Uterus (tissue), 2 donors: Measurements from ENCODE around the gene CHST8.

Source experiments
- POLR2A ChIP-seq, 2 donors: fragments of 450-650 bp; IDR thresholded peaks; one replicate each; pipeline ENCODE4 v1.6.1; 2016; ENCODE audit warnings: antibody characterized with exemption in 2 of 2, mild to moderate bottlenecking in 1 of 2, moderate library complexity in 1 of 2
- TF ChIP-seq, protein P1 (sequence below), 4 experiments: fragments of 200-600 bp in 2 of 4; fragments of 450-650 bp in 2 of 4; sonication (generic) in 2 of 4; IDR thresholded peaks; one replicate each; pipeline ENCODE4 v1.5.1; 2016 to 2019; ENCODE audit warnings: antibody characterized with exemption in 4 of 4, mild to moderate bottlenecking in 2 of 4, moderate library complexity in 1 of 4

DNA sequence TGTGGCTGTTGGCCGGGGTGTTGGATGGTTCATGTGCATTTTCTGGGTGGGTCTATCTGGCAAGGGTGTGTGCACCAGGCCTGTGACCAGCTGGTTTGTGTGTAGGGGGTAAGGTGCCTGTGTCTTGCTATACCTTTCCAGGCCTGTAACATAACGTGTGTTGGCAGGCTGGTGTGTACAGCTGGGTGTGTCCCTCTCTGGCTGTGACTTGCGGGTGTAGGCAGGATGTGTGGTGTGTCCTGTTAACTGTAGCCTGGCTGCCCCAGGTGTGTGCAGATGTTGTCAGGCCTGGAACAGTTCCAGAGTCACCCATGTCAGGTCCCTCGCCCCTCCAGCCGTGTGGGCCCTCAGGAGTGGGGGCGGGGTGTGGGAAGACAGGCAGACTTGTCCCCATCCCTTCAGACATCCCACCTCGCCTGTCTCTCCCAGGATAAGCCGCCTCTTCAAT is 184.7 kb downstream of the CHST8 start:
- TF ChIP-seq, protein P1, sequence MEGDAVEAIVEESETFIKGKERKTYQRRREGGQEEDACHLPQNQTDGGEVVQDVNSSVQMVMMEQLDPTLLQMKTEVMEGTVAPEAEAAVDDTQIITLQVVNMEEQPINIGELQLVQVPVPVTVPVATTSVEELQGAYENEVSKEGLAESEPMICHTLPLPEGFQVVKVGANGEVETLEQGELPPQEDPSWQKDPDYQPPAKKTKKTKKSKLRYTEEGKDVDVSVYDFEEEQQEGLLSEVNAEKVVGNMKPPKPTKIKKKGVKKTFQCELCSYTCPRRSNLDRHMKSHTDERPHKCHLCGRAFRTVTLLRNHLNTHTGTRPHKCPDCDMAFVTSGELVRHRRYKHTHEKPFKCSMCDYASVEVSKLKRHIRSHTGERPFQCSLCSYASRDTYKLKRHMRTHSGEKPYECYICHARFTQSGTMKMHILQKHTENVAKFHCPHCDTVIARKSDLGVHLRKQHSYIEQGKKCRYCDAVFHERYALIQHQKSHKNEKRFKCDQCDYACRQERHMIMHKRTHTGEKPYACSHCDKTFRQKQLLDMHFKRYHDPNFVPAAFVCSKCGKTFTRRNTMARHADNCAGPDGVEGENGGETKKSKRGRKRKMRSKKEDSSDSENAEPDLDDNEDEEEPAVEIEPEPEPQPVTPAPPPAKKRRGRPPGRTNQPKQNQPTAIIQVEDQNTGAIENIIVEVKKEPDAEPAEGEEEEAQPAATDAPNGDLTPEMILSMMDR (IDR thresholded peaks at IDR 0.05), result no peak
- TF ChIP-seq POLR2A (IDR thresholded peaks at IDR 0.05), result no peak
